Neural crest cell (in vitro differentiated cells): ENCODE results near the gene NFIX. TPM values are rescaled to one million over a fixed set of nuclear protein-coding genes. Genes with fewer than 3 reads are reported as not detected.
"Not testable (repeated sequence)": the region's sequence is repeated elsewhere in the genome, so short reads cannot be mapped to it uniquely, and the experiment has no call there.

Source experiments
- DNase-seq: peaks from one replicate; pipeline ENCODE4 v3.0.0; 2021; ENCODE audit warnings: low read depth, mixed read lengths, low spot score
- H3K27ac Mint-ChIP-seq: one replicate; pipeline ENCODE4 v1.8.0; 2021; ENCODE audit warnings: mild to moderate bottlenecking, mixed read lengths; ENCODE audit not compliant: unreplicated experiment
- H3K27me3 Mint-ChIP-seq: 2 replicates; pipeline ENCODE4 v1.8.0; 2021; ENCODE audit warnings: low read depth, mild to moderate bottlenecking, mixed read lengths
- H3K36me3 Mint-ChIP-seq: 2 replicates; pipeline ENCODE4 v1.8.0; 2021; ENCODE audit warnings: low read depth, mild to moderate bottlenecking, mixed read lengths
- H3K4me1 Mint-ChIP-seq: 2 replicates; pipeline ENCODE4 v1.8.0; 2021; ENCODE audit warnings: mixed read lengths
- H3K4me3 Mint-ChIP-seq: one replicate; pipeline ENCODE4 v1.8.0; 2021; ENCODE audit warnings: mild to moderate bottlenecking, mixed read lengths
- H3K9me3 Mint-ChIP-seq: 2 replicates; pipeline ENCODE4 v1.8.0; 2021; ENCODE audit warnings: mixed read lengths
- CTCF ChIP-seq: fragments of 200-600 bp; sonication (generic); conservative IDR thresholded peaks from 2 replicates; pipeline ENCODE4 v1.5.0; 2021; ENCODE audit warnings: antibody characterized with exemption, mild to moderate bottlenecking
- total RNA-seq: library from RNA; stranded (reverse); gene quantifications from 2 replicates; pipeline ENCODE4 v1.2.1, GENCODE V29; 2021

The NFIX gene
- total RNA-seq, 1 donor from 2014 or later: 0.68 TPM

- no peak for TF ChIP-seq CTCF
- no peaks in the 10 kb centered on the region for H3K36me3 Mint-ChIP-seq
- no peak overlapping the region for H3K4me3 Mint-ChIP-seq
- peaks cover 62% of the 10 kb centered on the region for H3K27me3 Mint-ChIP-seq
- H3K27ac Mint-ChIP-seq: no peak overlapping the region
- H3K9me3 Mint-ChIP-seq: no peaks in the 10 kb centered on the region
- H3K4me1 Mint-ChIP-seq: no peaks in the 10 kb centered on the region
- DNase-seq: no peak
These were observed 20.0 kb upstream of the NFIX start for GRCh38 chr19:12975221-12975741.

GRCh38 chr19:12976109-12976508, 19.2 kb upstream of the NFIX start:
- H3K4me1 Mint-ChIP-seq, H3K9me3 Mint-ChIP-seq, DNase-seq, H3K4me3 Mint-ChIP-seq, H3K27ac Mint-ChIP-seq, H3K36me3 Mint-ChIP-seq: not testable (repeated sequence)
- H3K27me3 Mint-ChIP-seq: peaks cover 59% of the 10 kb centered on the region

- Mint-ChIP-seq H3K27me3 (peaks cover 39% of the 10 kb centered on the region), H3K4me1 (peaks cover 2% of the 10 kb centered on the region), H3K4me3 (no peak overlapping the region), H3K27ac (no peak overlapping the region), H3K36me3 (no peaks in the 10 kb centered on the region), H3K9me3 (no peaks in the 10 kb centered on the region)
- no peak for DNase-seq
- TF ChIP-seq CTCF: no peak
These were observed 15.3 kb upstream of the NFIX start for GRCh38 chr19:12979974-12980373.

GRCh38 chr19:12982648-12983047, 12.6 kb upstream of the NFIX start:
- no peaks in the 10 kb centered on the region for H3K36me3 Mint-ChIP-seq
- H3K27ac Mint-ChIP-seq: no peak overlapping the region
- H3K27me3 Mint-ChIP-seq: peaks cover 28% of the 10 kb centered on the region
- no peaks in the 10 kb centered on the region for H3K9me3 Mint-ChIP-seq
- H3K4me3 Mint-ChIP-seq: no peak overlapping the region
- peaks cover 9% of the 10 kb centered on the region for H3K4me1 Mint-ChIP-seq
- no peak for TF ChIP-seq CTCF
- DNase-seq: no peak

- TF ChIP-seq CTCF: no peak
- no peak overlapping the region for H3K27ac Mint-ChIP-seq
These were observed 12.2 kb upstream of the NFIX start for GRCh38 chr19:12983091-12983490.

GRCh38 chr19:12983542-12984142, 11.6 kb upstream of the NFIX start:
- Mint-ChIP-seq H3K4me3 (no peak overlapping the region), H3K36me3 (no peaks in the 10 kb centered on the region), H3K27me3 (peaks cover 20% of the 10 kb centered on the region), H3K4me1 (peaks cover 9% of the 10 kb centered on the region), H3K9me3 (no peaks in the 10 kb centered on the region), H3K27ac (no peak overlapping the region)
- peak; percentile 76 for DNase-seq
- peak; percentile 89 for TF ChIP-seq CTCF

More at GRCh38 chr19:12983091-12983490, 12.2 kb upstream of the NFIX start:
- no peaks in the 10 kb centered on the region for H3K36me3 Mint-ChIP-seq
- peaks cover 9% of the 10 kb centered on the region for H3K4me1 Mint-ChIP-seq
- no peak for DNase-seq
- peaks cover 24% of the 10 kb centered on the region for H3K27me3 Mint-ChIP-seq
- no peak overlapping the region for H3K4me3 Mint-ChIP-seq
- no peaks in the 10 kb centered on the region for H3K9me3 Mint-ChIP-seq
